Adrenal gland (tissue), 12 donors: Measurements from ENCODE around the gene PYGB. TPM values are rescaled to one million over a fixed set of nuclear protein-coding genes. Genes with fewer than 3 reads are reported as not detected.
A peak's percentile ranks its signal among the peaks of the same experiment; 100 is the strongest.

ENCODE experiments used
- DNase-seq, 7 donors: peaks; one replicate each; pipeline ENCODE4 v3.0.0-alpha.2; 2019 to 2020
- H3K27ac ChIP-seq, 5 donors: fragments of 200-600 bp; sonication (generic) in 4 of 5; 1 replicate in 3 of 5; 2 replicates in 2 of 5; pipeline versions ENCODE4 v1.5.1 to v1.8.0; 2016 to 2020; ENCODE audit warnings: mild to moderate bottlenecking in 1 of 5
- H3K27me3 ChIP-seq: fragments of 200-600 bp; 2 replicates; pipeline ENCODE4 v1.8.0; 2021
- H3K36me3 ChIP-seq, 2 donors: fragments of 200-600 bp; replicated peaks in 1 of 2; 1 replicate in 1 of 2; 2 replicates in 1 of 2; pipeline versions ENCODE4 v1.5.1 to v1.8.0; 2018 to 2022
- H3K4me1 ChIP-seq, 2 donors: fragments of 200-600 bp; replicated peaks in 1 of 2; 1 replicate in 1 of 2; 2 replicates in 1 of 2; pipeline versions ENCODE4 v1.5.1 to v1.8.0; 2018 to 2021
- H3K4me3 ChIP-seq, 4 donors: fragments of 200-600 bp; sonication (generic) in 3 of 4; one replicate each; pipeline ENCODE4 v1.5.1; 2016 to 2018
- H3K9me3 ChIP-seq, 3 donors: fragments of 200-600 bp; sonication (generic) in 1 of 3; replicated peaks in 1 of 3; 1 replicate in 2 of 3; 2 replicates in 1 of 3; pipeline versions ENCODE4 v1.5.1 to v1.8.0; 2016 to 2021
- POLR2A ChIP-seq, 2 donors: fragments of 450-650 bp; IDR thresholded peaks; one replicate each; pipeline ENCODE4 v1.6.1; 2017; ENCODE audit warnings: antibody characterized with exemption in 2 of 2, mild to moderate bottlenecking in 2 of 2, moderate library complexity in 1 of 2
- WGBS, 4 donors: extraction: QIAGEN DNeasy Blood & Tissue Kit in 2 of 4; methylation state at CpG; one replicate each; pipeline versions ENCODE4 v1.1.5 to v1.1.7; 2013 to 2017; 5-methylcytosine and 5-hydroxymethylcytosine counted together
- intact Hi-C, 2 donors: fragments of 100-400 bp; cut with DNase I; formaldehyde crosslinking; loops; one replicate each; pipeline versions ENCODE4 v1.14.1 to v1.15.0; 2022 to 2023
- polyA plus RNA-seq, 3 donors: library from polyadenylated mRNA; stranded (reverse); fragments of 200-250 nt in 2 of 3; fragments of 350-450 nt in 1 of 3; fragmentation: Illumina TruSeq in 1 of 3; extraction: RNeasy Lipid Tissue Mini Kit (QIAGEN cat#74804) in 1 of 3; gene quantifications; one replicate each; pipeline ENCODE4 v1.2.3, GENCODE V29; 2013 to 2014
- total RNA-seq, 9 donors: library from RNA; depleted of rRNA in 4 of 9; stranded (reverse); fragments of >200 nt in 4 of 9; fragments of 120-200 nt in 1 of 9; fragmentation: NEBNext Ultra II Directional in 1 of 9; extraction: Animal tissue kit (Norgen Biotek cat#: 25700) in 1 of 9; gene quantifications; one replicate each; pipeline versions ENCODE4 v1.1.0 to v1.2.4, GENCODE V29; 2013 to 2023
- TF ChIP-seq, protein P1 (sequence below), 6 experiments: fragments of 450-650 bp in 4 of 6; fragments of 200-600 bp in 2 of 6; sonication (generic) in 1 of 6; IDR thresholded peaks; 1 replicate in 5 of 6; 2 replicates in 1 of 6; pipeline versions ENCODE4 v1.5.1 to v1.8.0; 2016 to 2021; ENCODE audit warnings: antibody characterized with exemption in 6 of 6, mild to moderate bottlenecking in 2 of 6, moderate library complexity in 1 of 6
- donor health status: healthy with polysubstance abuse.
- donor health status: Bipolar disorder and iron deficiency.
- donor health status: DM: yes; HTN: yes; CAD: no.
- donor health status: DM: no; HTN: no; CAD: no.
- donor health status: DM: no; HTN: no; CAD: no.
- donor health status: DM: yes; HTN: yes; CAD: no.

Gene PYGB
- total and polyA plus RNA-seq, 12 donors, result 15.7 to 118 (median 71.4) TPM

- 71 to 82% (median 80%) methylated on average over 19 to 28 of the region's 28 CpGs for WGBS, 4 donors
Observed at GRCh38 chr20:25226433-25227316, 21.2 kb upstream of the PYGB start.

DNA sequence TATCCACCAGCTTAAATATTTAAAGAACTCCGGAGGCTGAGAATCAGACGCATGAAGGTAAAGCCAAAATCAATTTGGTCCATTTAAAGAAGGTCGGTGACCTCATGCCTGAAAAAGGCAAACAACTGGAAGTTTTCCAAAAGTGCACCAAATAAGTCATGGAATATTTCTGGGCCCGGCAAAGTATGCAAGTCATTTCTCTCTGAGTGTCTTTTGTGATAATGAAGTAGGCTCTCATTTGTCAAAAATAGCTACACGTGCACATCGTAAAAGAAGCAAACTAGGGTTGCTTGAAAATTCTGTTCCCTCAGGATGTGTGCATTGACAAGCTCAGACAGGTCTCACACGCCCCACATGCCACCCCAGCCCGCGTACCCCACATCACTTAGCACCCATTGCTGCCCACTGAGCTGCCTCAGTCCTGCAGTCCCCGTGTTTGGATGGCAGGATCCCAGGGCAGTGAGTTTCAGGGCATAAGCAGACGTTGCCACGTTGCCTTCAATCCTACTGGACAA lies 20.5 kb upstream of the PYGB start:
- H3K4me3 ChIP-seq, result no peak overlapping the region
- intact Hi-C loops, result no loop called here
- peak in 6 of 7 donors; percentile 57 to 77 (median 72) for DNase-seq

More at GRCh38 chr20:25226433-25227316, 21.2 kb upstream of the PYGB start:
- no peaks in the 10 kb centered on the region for H3K27me3 ChIP-seq
- intact Hi-C loops, result no loop called here
- H3K4me1 ChIP-seq, result peaks cover 12 to 17% of the 10 kb centered on the region in 2 donors
- no peak for TF ChIP-seq POLR2A (IDR thresholded peaks at IDR 0.05)
- TF ChIP-seq, protein P1, sequence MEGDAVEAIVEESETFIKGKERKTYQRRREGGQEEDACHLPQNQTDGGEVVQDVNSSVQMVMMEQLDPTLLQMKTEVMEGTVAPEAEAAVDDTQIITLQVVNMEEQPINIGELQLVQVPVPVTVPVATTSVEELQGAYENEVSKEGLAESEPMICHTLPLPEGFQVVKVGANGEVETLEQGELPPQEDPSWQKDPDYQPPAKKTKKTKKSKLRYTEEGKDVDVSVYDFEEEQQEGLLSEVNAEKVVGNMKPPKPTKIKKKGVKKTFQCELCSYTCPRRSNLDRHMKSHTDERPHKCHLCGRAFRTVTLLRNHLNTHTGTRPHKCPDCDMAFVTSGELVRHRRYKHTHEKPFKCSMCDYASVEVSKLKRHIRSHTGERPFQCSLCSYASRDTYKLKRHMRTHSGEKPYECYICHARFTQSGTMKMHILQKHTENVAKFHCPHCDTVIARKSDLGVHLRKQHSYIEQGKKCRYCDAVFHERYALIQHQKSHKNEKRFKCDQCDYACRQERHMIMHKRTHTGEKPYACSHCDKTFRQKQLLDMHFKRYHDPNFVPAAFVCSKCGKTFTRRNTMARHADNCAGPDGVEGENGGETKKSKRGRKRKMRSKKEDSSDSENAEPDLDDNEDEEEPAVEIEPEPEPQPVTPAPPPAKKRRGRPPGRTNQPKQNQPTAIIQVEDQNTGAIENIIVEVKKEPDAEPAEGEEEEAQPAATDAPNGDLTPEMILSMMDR (IDR thresholded peaks at IDR 0.05), result no peak
- peaks cover 0 to 14% of the 10 kb centered on the region in 2 donors for H3K36me3 ChIP-seq
- H3K4me3 ChIP-seq, result no peak overlapping the region
- peak in 4 of 7 donors; percentile 37 to 68 (median 48) for DNase-seq
- peak overlapping the region; percentile 3 to 89 (median 60) for H3K27ac ChIP-seq
- no peaks in the 10 kb centered on the region for H3K9me3 ChIP-seq

GRCh38 chr20:25229486-25230165 lies 18.3 kb upstream of the PYGB start:
- H3K9me3 ChIP-seq, result no peaks in the 10 kb centered on the region
- H3K4me3 ChIP-seq, result no peak overlapping the region
- H3K27me3 ChIP-seq, result no peaks in the 10 kb centered on the region
- no peak overlapping the region for H3K27ac ChIP-seq
- peaks cover 0 to 11% of the 10 kb centered on the region in 2 donors for H3K36me3 ChIP-seq
- no peak for TF ChIP-seq POLR2A (IDR thresholded peaks at IDR 0.05)
- TF ChIP-seq, protein P1 (IDR thresholded peaks at IDR 0.05), result no peak
- DNase-seq, result no peak
- 91 to 96% (median 94%) methylated on average over 17 to 23 of the region's 23 CpGs for WGBS, 4 donors
- intact Hi-C loops, result no loop called here
- H3K4me1 ChIP-seq, result peaks cover 12 to 17% of the 10 kb centered on the region in 2 donors

More for the DNA sequence above, 20.5 kb upstream of the PYGB start:
- H3K27me3 ChIP-seq, result no peaks in the 10 kb centered on the region
- WGBS, 4 donors, result 44 to 53% (median 49%) methylated on average over 12 of the region's 12 CpGs
- peaks cover 0 to 11% of the 10 kb centered on the region in 2 donors for H3K36me3 ChIP-seq
- no peak for TF ChIP-seq POLR2A (IDR thresholded peaks at IDR 0.05)
- TF ChIP-seq, protein P1 (IDR thresholded peaks at IDR 0.05), result no peak
- peaks cover 12 to 17% of the 10 kb centered on the region in 2 donors for H3K4me1 ChIP-seq
- H3K9me3 ChIP-seq, result no peaks in the 10 kb centered on the region
- peak overlapping the region in 4 of 5 donors; percentile 37 to 89 (median 66) for H3K27ac ChIP-seq
